ENCODE data around the gene GFRA4. TPM values are rescaled to one million over a fixed set of nuclear protein-coding genes. Genes with fewer than 3 reads are reported as not detected.

The GFRA4 gene, protein sequence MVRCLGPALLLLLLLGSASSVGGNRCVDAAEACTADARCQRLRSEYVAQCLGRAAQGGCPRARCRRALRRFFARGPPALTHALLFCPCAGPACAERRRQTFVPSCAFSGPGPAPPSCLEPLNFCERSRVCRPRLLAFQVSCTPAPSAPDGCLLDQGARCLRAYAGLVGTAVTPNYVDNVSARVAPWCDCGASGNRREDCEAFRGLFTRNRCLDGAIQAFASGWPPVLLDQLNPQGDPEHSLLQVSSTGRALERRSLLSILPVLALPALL
- not detected for total RNA-seq
- long read RNA-seq: 0 reads

DNA sequence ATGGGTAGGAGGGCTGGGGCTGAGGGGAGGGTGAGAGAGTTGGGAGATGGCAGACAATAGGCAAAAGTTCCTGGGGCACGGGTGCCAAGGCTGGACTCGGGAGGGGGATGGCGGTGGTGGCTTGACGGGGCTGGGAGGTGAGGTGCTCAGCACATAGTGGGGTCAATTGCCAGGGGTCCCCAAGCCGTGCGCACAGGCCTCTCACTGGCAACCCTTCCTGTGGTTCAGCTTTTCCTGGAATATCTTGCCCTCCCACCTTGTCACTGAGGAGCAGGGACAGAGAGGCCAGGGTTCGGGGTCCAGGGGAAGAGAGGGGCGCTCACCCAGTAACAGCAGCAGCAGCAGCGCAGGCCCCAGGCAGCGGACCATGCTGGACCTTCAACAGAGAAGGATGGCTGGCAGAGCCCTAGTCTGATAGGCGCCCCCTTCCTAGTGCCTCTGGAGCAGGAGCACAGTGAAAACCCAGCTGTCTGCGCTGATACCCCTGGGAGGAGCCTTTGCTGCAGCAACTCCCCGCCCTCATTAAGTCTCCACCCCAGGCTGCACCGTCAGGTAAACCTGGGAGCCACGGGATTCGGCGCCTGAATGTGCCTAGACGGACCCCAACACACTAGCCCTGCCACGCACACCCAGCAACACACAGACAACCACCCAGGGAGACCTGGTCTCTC, at the start of gene GFRA4:
Gene GFRA4, minus strand, starts transcription at position 369 of the 671 bp plus-strand sequence. Its CDS starts 0 bp downstream, at position 369.
- TF ChIP-seq, protein P1, sequence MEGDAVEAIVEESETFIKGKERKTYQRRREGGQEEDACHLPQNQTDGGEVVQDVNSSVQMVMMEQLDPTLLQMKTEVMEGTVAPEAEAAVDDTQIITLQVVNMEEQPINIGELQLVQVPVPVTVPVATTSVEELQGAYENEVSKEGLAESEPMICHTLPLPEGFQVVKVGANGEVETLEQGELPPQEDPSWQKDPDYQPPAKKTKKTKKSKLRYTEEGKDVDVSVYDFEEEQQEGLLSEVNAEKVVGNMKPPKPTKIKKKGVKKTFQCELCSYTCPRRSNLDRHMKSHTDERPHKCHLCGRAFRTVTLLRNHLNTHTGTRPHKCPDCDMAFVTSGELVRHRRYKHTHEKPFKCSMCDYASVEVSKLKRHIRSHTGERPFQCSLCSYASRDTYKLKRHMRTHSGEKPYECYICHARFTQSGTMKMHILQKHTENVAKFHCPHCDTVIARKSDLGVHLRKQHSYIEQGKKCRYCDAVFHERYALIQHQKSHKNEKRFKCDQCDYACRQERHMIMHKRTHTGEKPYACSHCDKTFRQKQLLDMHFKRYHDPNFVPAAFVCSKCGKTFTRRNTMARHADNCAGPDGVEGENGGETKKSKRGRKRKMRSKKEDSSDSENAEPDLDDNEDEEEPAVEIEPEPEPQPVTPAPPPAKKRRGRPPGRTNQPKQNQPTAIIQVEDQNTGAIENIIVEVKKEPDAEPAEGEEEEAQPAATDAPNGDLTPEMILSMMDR (IDR thresholded peaks at IDR 0.05): no peak
- no peak for TF ChIP-seq POLR2A (IDR thresholded peaks at IDR 0.05)
- ATAC-seq (no peak), DNase-seq (no peak)
- intact Hi-C loops (cut with DNase I): no loop called here
- Histone ChIP-seq H3K9me3 (no peaks in the 10 kb centered on the region), H3K4me1 (no peaks in the 10 kb centered on the region), H3K36me3 (no peaks in the 10 kb centered on the region), H3K4me3 (no peak within 1 kb of the TSS), H3K27me3 (no peaks in the 10 kb centered on the region), H3K27ac (no peak within 1 kb of the TSS)
- WGBS (ENCODE audit: insufficient coverage, low coverage, low lambda C conversion rate, missing lambda C conversion rate): 72% methylated on average over 5 of the region's 19 CpGs

DNA sequence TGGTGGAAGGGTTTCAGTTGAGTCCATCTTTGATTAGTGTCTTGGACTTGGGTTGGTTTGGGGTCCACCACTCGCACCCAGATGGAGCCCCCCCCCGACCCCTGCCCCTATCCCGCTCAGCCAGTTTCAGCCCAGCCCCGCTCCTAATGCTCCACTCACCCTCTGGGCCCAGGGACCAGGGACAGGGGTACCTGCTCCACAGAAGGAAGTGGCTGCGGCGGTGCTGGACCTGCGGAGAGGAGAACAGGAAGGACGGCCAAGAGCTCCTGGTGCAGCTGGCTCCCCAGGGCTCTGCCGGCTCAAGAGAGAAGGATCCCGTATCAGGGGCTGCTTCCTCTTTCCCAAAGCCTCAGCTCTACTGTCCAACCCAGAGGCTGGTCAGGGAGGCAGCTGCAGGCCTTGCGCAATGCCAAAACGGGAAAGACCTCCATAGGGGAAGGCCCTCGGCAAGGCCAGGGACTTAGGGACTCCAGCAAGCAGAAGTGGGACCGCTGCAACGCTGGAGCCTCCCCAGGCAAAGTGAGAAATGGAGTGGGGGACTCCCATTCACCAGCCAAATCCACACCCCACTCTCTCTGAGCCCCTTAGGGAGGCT, 49.2 kb upstream of the GFRA4 start, which contains the start of gene SIGLEC1:
Gene SIGLEC1, minus strand, starts transcription at position 322 of the 595 bp plus-strand sequence. CDS start 5,472 bp downstream, outside the sequence.
- DNase-seq: peak in 2 of 3 donors; percentile 72 to 76
- WGBS (ENCODE audit: insufficient coverage, low coverage, low lambda C conversion rate, missing lambda C conversion rate): 44% methylated on average over 7 of the region's 15 CpGs
- no peaks in the 10 kb centered on the region for H3K9me3 ChIP-seq
- intact Hi-C loops (cut with DNase I): no loop called here
- H3K27ac ChIP-seq: no peak within 1 kb of the TSS
- no peaks in the 10 kb centered on the region for H3K4me1 ChIP-seq
- TF ChIP-seq, protein P1 (IDR thresholded peaks at IDR 0.05): no peak
- no peak for TF ChIP-seq POLR2A (IDR thresholded peaks at IDR 0.05)
- H3K27me3 ChIP-seq: no peaks in the 10 kb centered on the region
- H3K36me3 ChIP-seq: no peaks in the 10 kb centered on the region
- peak within 1 kb of the TSS in 1 of 3 donors; percentile 21 for H3K4me3 ChIP-seq
- ATAC-seq: peak; percentile 50 to 61 (median 53)

DNA sequence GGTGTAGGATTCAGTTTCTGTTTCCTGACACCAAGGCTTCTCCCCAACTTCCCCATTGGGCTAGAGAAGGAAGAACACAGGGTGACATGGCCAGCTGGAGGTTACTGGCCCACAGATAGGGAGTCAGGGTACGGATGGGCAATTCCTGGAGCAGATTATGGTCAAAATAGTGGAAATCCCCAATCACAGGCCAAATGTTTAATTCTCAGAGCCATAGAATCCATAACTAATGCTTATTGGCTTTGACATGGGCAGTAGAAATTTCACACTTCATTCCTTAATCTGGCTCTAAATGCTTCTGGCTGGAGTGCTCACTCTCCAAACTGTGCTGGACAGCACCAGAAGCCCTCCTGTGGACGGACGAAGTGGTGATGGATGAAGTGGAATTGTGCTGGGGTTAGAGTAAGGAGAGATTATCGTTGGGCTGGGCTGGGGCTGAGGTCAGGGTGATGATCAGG, 48.3 kb upstream of the GFRA4 start:
- intact Hi-C loops (cut with DNase I): no loop called here

More for the DNA sequence above, 48.3 kb upstream of the GFRA4 start:
- TF ChIP-seq, protein P1 (IDR thresholded peaks at IDR 0.05): no peak
- TF ChIP-seq POLR2A (IDR thresholded peaks at IDR 0.05): no peak
- no peaks in the 10 kb centered on the region for H3K36me3 ChIP-seq
- ATAC-seq (peak; percentile 6 to 20 (median 8)), DNase-seq (peak in 1 of 3 donors; percentile 2)
- no peaks in the 10 kb centered on the region for H3K4me1 ChIP-seq
- no peaks in the 10 kb centered on the region for H3K9me3 ChIP-seq
- 72% methylated on average over 3 of the region's 4 CpGs for WGBS (ENCODE audit: insufficient coverage, low coverage, low lambda C conversion rate, missing lambda C conversion rate)
- H3K4me3 ChIP-seq: peak overlapping the region in 1 of 3 donors; percentile 21
- H3K27ac ChIP-seq: no peak overlapping the region
- H3K27me3 ChIP-seq: no peaks in the 10 kb centered on the region

Measured in right lobe of liver (tissue), 6 donors.